Activated naive CD4-positive, alpha-beta T cell treated with anti-CD3 and anti-CD28 coated beads, Interleukin-2, amount 50 U/mL, for 72 hours (primary cell): ENCODE measurements around the gene ICAM2. TPM values are rescaled to one million over a fixed set of nuclear protein-coding genes. Genes with fewer than 3 reads are reported as not detected.

Experiments used
- ATAC-seq, 2 donors: fragments of 150-1000 bp; cut with Tn5 transposase; 2 replicates each; pipeline ENCODE4 v1.10.0; 2021; ENCODE audit warnings: mild to moderate bottlenecking in 2 of 2, moderate library complexity in 2 of 2
- DNase-seq, 2 donors: peaks; one replicate each; pipeline ENCODE4 v3.0.0; 2021 to 2022; ENCODE audit warnings: low spot score in 2 of 2
- H3K27ac Mint-ChIP-seq, 2 donors: one replicate each; pipeline ENCODE4 v1.8.0; 2022; ENCODE audit warnings: mild to moderate bottlenecking in 2 of 2, mixed read lengths in 2 of 2
- H3K36me3 Mint-ChIP-seq, 2 donors: one replicate each; pipeline ENCODE4 v1.8.0; 2022; ENCODE audit warnings: mixed read lengths in 2 of 2
- H3K9me3 Mint-ChIP-seq, 2 donors: one replicate each; pipeline ENCODE4 v1.8.0; 2022; ENCODE audit warnings: mixed read lengths in 2 of 2
- total RNA-seq, 2 donors: library from RNA; stranded (reverse); gene quantifications; one replicate each; pipeline ENCODE4 v1.2.3, GENCODE V29; 2022

The ICAM2 gene
- total RNA-seq, 2 donors from 2014 or later, result 21.9 to 45.2 TPM

- peaks cover 0 to 5% of the 10 kb centered on the region in 2 donors for H3K9me3 Mint-ChIP-seq
- DNase-seq, result no peak
- ATAC-seq, result no peak
- H3K27ac Mint-ChIP-seq, result no peak overlapping the region
- peaks cover 10 to 40% of the 10 kb centered on the region in 2 donors for H3K36me3 Mint-ChIP-seq
These were observed 35.0 kb upstream of the ICAM2 start for GRCh38 chr17:64055183-64056142.

GRCh38 chr17:64054304-64054703, 33.9 kb upstream of the ICAM2 start:
- no peak for ATAC-seq
- no peak for DNase-seq
- no peaks in the 10 kb centered on the region for H3K9me3 Mint-ChIP-seq
- H3K27ac Mint-ChIP-seq, result no peak overlapping the region
- peaks cover 4 to 28% of the 10 kb centered on the region in 2 donors for H3K36me3 Mint-ChIP-seq

GRCh38 chr17:64053101-64053500, 32.7 kb upstream of the ICAM2 start:
- Mint-ChIP-seq H3K9me3 (no peaks in the 10 kb centered on the region), H3K36me3 (peaks cover 4 to 19% of the 10 kb centered on the region in 2 donors), H3K27ac (no peak overlapping the region)
- DNase-seq (no peak), ATAC-seq (no peak)

GRCh38 chr17:64051153-64051552, 30.7 kb upstream of the ICAM2 start:
- DNase-seq (no peak), ATAC-seq (peak; percentile 66 to 75)
- peak overlapping the region; percentile 57 to 64 for H3K27ac Mint-ChIP-seq
- H3K36me3 Mint-ChIP-seq, result peaks cover 4 to 25% of the 10 kb centered on the region in 2 donors
- H3K9me3 Mint-ChIP-seq, result no peaks in the 10 kb centered on the region

- H3K9me3 Mint-ChIP-seq, result no peaks in the 10 kb centered on the region
- H3K27ac Mint-ChIP-seq, result no peak overlapping the region
- no peak for DNase-seq
- H3K36me3 Mint-ChIP-seq, result peaks cover 4 to 25% of the 10 kb centered on the region in 2 donors
- no peak for ATAC-seq
These were observed 28.4 kb upstream of the ICAM2 start for GRCh38 chr17:64048805-64049204.

- no peak for ATAC-seq
- Mint-ChIP-seq H3K27ac (no peak overlapping the region), H3K9me3 (no peaks in the 10 kb centered on the region), H3K36me3 (peaks cover 6 to 12% of the 10 kb centered on the region in 2 donors)
- no peak for DNase-seq
These were observed 24.7 kb upstream of the ICAM2 start for GRCh38 chr17:64045176-64045575.

GRCh38 chr17:64042700-64043485, 22.5 kb upstream of the ICAM2 start:
- no peaks in the 10 kb centered on the region for H3K9me3 Mint-ChIP-seq
- no peak overlapping the region for H3K27ac Mint-ChIP-seq
- no peak for ATAC-seq
- peaks cover 6 to 7% of the 10 kb centered on the region in 2 donors for H3K36me3 Mint-ChIP-seq
- DNase-seq, result no peak

- ATAC-seq, result no peak
- H3K36me3 Mint-ChIP-seq, result peaks cover 6 to 7% of the 10 kb centered on the region in 2 donors
- no peaks in the 10 kb centered on the region for H3K9me3 Mint-ChIP-seq
These were observed 21.5 kb upstream of the ICAM2 start for GRCh38 chr17:64041912-64042311.

GRCh38 chr17:64040206-64040605, 19.8 kb upstream of the ICAM2 start:
- Mint-ChIP-seq H3K27ac (no peak overlapping the region), H3K36me3 (peaks cover 0 to 7% of the 10 kb centered on the region in 2 donors), H3K9me3 (no peaks in the 10 kb centered on the region)
- ATAC-seq (no peak), DNase-seq (no peak)

More at GRCh38 chr17:64041912-64042311, 21.5 kb upstream of the ICAM2 start:
- H3K27ac Mint-ChIP-seq, result peak overlapping the region in 1 of 2 donors; percentile 85
- no peak for DNase-seq

GRCh38 chr17:64039106-64039400, 18.6 kb upstream of the ICAM2 start:
- DNase-seq, result no peak
- no peaks in the 10 kb centered on the region for H3K9me3 Mint-ChIP-seq
- no peak for ATAC-seq

GRCh38 chr17:64038331-64039105, 18.1 kb upstream of the ICAM2 start:
- Mint-ChIP-seq H3K27ac (peak overlapping the region in 1 of 2 donors; percentile 79), H3K36me3 (peaks cover 0 to 7% of the 10 kb centered on the region in 2 donors), H3K9me3 (no peaks in the 10 kb centered on the region)
- ATAC-seq, result no peak
- no peak for DNase-seq

More at GRCh38 chr17:64039106-64039400, 18.6 kb upstream of the ICAM2 start:
- peaks cover 0 to 7% of the 10 kb centered on the region in 2 donors for H3K36me3 Mint-ChIP-seq
- H3K27ac Mint-ChIP-seq, result no peak overlapping the region

- peaks cover 0 to 7% of the 10 kb centered on the region in 2 donors for H3K36me3 Mint-ChIP-seq
- H3K9me3 Mint-ChIP-seq, result no peaks in the 10 kb centered on the region
- ATAC-seq (no peak), DNase-seq (no peak)
- H3K27ac Mint-ChIP-seq, result no peak overlapping the region
These were observed 17.4 kb upstream of the ICAM2 start for GRCh38 chr17:64037802-64038201.

GRCh38 chr17:64037180-64037579, 16.7 kb upstream of the ICAM2 start:
- H3K27ac Mint-ChIP-seq, result peak overlapping the region in 1 of 2 donors; percentile 6
- ATAC-seq, result no peak
- H3K36me3 Mint-ChIP-seq, result peaks cover 0 to 7% of the 10 kb centered on the region in 2 donors
- DNase-seq, result no peak
- no peaks in the 10 kb centered on the region for H3K9me3 Mint-ChIP-seq

GRCh38 chr17:64036198-64036922, 15.9 kb upstream of the ICAM2 start:
- DNase-seq, result no peak
- no peaks in the 10 kb centered on the region for H3K9me3 Mint-ChIP-seq
- peak overlapping the region in 1 of 2 donors; percentile 56 for H3K27ac Mint-ChIP-seq
- H3K36me3 Mint-ChIP-seq, result no peaks in the 10 kb centered on the region
- no peak for ATAC-seq

GRCh38 chr17:64032081-64032480, 11.6 kb upstream of the ICAM2 start:
- H3K27ac Mint-ChIP-seq, result no peak overlapping the region
- DNase-seq, result no peak
- H3K36me3 Mint-ChIP-seq, result peaks cover 0 to 3% of the 10 kb centered on the region in 2 donors
- no peak for ATAC-seq
- no peaks in the 10 kb centered on the region for H3K9me3 Mint-ChIP-seq
